ENCODE measurements around the gene GPLD1.

Gene GPLD1

GRCh38 chr6:24441599-24441904, 47.8 kb downstream of the GPLD1 start (continued):
- TF ChIP-seq CSRNP3 (CRISPR knock-in tag; IDR thresholded peaks at IDR 0.05): no peak

- TF ChIP-seq OSR1 (CRISPR knock-in tag; IDR thresholded peaks at IDR 0.05): no peak
- no peak for TF ChIP-seq GLIS3 (CRISPR knock-in tag; IDR thresholded peaks at IDR 0.05)
- TF ChIP-seq BACH2 (CRISPR knock-in tag; IDR thresholded peaks at IDR 0.05; ENCODE audit: borderline replicate concordance): no peak
- no peak for TF ChIP-seq TSHZ2 (CRISPR knock-in tag; IDR thresholded peaks at IDR 0.05)
- no peak for TF ChIP-seq ESRRG (CRISPR knock-in tag; IDR thresholded peaks at IDR 0.05)
- no peak for TF ChIP-seq PATZ1 (CRISPR knock-in tag; IDR thresholded peaks at IDR 0.05; ENCODE audit: borderline replicate concordance)
- ATAC-seq: no peak
Measured at GRCh38 chr6:24440897-24441598, 48.3 kb downstream of the GPLD1 start.

GRCh38 chr6:24439858-24440539, 49.4 kb downstream of the GPLD1 start:
- no peak for ATAC-seq
- TF ChIP-seq TOX (CRISPR knock-in tag; IDR thresholded peaks at IDR 0.05; ENCODE audit: borderline replicate concordance) (no peak), ESRRG (CRISPR knock-in tag; IDR thresholded peaks at IDR 0.05) (no peak), CREB5 (CRISPR knock-in tag; IDR thresholded peaks at IDR 0.05; ENCODE audit: low read depth) (no peak), PPARA (CRISPR knock-in tag; IDR thresholded peaks at IDR 0.05; ENCODE audit: borderline replicate concordance) (no peak), ZNF8 (CRISPR knock-in tag; IDR thresholded peaks at IDR 0.05) (no peak), ZFP30 (CRISPR knock-in tag; IDR thresholded peaks at IDR 0.05) (no peak), OSR1 (CRISPR knock-in tag; IDR thresholded peaks at IDR 0.05) (no peak), ISL1 (CRISPR knock-in tag; IDR thresholded peaks at IDR 0.05) (no peak)

- no peak for TF ChIP-seq PATZ1 (CRISPR knock-in tag; IDR thresholded peaks at IDR 0.05; ENCODE audit: borderline replicate concordance)
- no peak for TF ChIP-seq ZNF565 (CRISPR knock-in tag; conservative IDR thresholded peaks at IDR 0.05; ENCODE audit: low read depth)
- TF ChIP-seq RARB (CRISPR knock-in tag; IDR thresholded peaks at IDR 0.05): no peak
- TF ChIP-seq ZFP30 (CRISPR knock-in tag; IDR thresholded peaks at IDR 0.05): no peak
- TF ChIP-seq TOX (CRISPR knock-in tag; IDR thresholded peaks at IDR 0.05; ENCODE audit: borderline replicate concordance): no peak
- ATAC-seq: no peak
Measured at GRCh38 chr6:24436979-24437378, 52.4 kb downstream of the GPLD1 start.

- no peak for ATAC-seq
- no peak for TF ChIP-seq ZNF8 (CRISPR knock-in tag; IDR thresholded peaks at IDR 0.05)
- no peak for TF ChIP-seq ZFP3 (CRISPR knock-in tag; IDR thresholded peaks at IDR 0.05)
- no peak for TF ChIP-seq BACH2 (CRISPR knock-in tag; IDR thresholded peaks at IDR 0.05; ENCODE audit: borderline replicate concordance)
- no peak for TF ChIP-seq GLIS3 (CRISPR knock-in tag; IDR thresholded peaks at IDR 0.05)
- TF ChIP-seq TOX (CRISPR knock-in tag; IDR thresholded peaks at IDR 0.05; ENCODE audit: borderline replicate concordance): no peak
- TF ChIP-seq TSHZ2 (CRISPR knock-in tag; IDR thresholded peaks at IDR 0.05): no peak
- no peak for TF ChIP-seq POU6F1 (CRISPR knock-in tag; IDR thresholded peaks at IDR 0.05; ENCODE audit: borderline replicate concordance, low read depth)
- no peak for TF ChIP-seq ARNTL (CRISPR knock-in tag; IDR thresholded peaks at IDR 0.05; ENCODE audit: borderline replicate concordance, low read depth)
- no peak for TF ChIP-seq ZNF565 (CRISPR knock-in tag; conservative IDR thresholded peaks at IDR 0.05; ENCODE audit: low read depth)
Measured at GRCh38 chr6:24432611-24433010, 56.8 kb downstream of the GPLD1 start.
